HG02571 (cell line): Measurements from ENCODE around the gene TTC23.
A peak's percentile ranks its signal among the peaks of the same experiment; 100 is the strongest.

Experiments used
- ATAC-seq: cut with Tn5 transposase; IDR thresholded peaks from one replicate; pipeline ENCODE4 v1.9.1; 2021; ENCODE audit warnings: mild to moderate bottlenecking, moderate library complexity; ENCODE audit not compliant: unreplicated experiment

TTC23 gene

GRCh38 chr15:99090011-99090699 lies 159.2 kb downstream of the TTC23 start:
- peak; percentile 100 for ATAC-seq

GRCh38 chr15:99087405-99087943 lies 161.9 kb downstream of the TTC23 start:
- ATAC-seq: no peak

- no peak for ATAC-seq
Measured at GRCh38 chr15:99086327-99086667, 163.1 kb downstream of the TTC23 start.
